G401 (cell line): ENCODE measurements around the gene ZFP82. TPM values are rescaled to one million over a fixed set of nuclear protein-coding genes. Genes with fewer than 3 reads are reported as not detected.

Source experiments
- DNase-seq: peaks from one replicate; pipeline ENCODE4 v3.0.0-alpha.2; 2015; ENCODE audit warnings: low spot score
- in situ Hi-C: cut with HindIII; loops from 2 replicates; pipeline ENCODE4 v1.10.0; 2016; ENCODE audit warnings: low sequenced_read_pairs, mixed read lengths
- total RNA-seq: library from RNA; depleted of rRNA; stranded (reverse); fragments of >200 nt; shearing (Covaris generic); gene quantifications from 2 replicates; pipeline ENCODE4 v1.2.3, GENCODE V29; 2014; rRNA removed

ZFP82 gene
- 3.6 and 4.8 TPM in 2 replicates for total RNA-seq

DNA sequence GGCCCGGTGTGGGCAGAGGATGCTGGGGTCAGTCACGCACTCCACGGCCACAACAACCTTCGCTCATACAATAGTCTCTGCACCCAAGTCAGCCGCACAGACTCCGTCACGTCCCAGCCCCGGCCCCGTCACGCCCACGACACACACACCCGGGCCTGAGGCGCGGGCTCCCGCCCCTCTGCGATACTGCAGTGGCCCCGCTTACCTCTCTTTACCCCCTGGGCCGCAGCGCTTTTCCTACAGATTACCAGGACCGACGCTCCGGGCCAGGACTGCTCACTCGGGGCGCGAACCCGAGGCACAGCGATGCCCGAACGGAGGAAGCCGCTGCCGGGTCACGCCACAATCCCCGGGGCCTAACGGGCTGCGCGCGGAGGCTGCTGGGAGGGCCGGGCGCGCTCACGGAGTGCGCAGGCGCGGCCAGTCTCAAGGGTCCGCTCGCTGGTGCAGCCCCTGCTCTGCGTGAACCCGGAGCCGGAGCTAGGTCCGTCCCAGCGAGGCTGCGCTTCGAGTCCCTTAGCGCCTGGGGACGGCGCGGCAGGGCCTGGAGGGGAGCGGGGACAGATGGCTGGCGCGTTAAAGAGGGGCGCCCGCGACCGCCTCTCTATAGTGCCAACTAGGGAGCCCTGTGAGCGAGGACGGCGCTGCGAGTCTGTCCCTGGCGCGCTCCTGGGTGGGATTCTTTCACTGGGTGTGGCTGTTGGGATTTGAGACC, at the start of gene ZFP82:
Gene ZFP82 (minus strand): TSS at position 358 of the 715 bp plus-strand sequence. CDS start 8,855 bp downstream, outside the sequence.
- in situ Hi-C loops: no loop called here
- DNase-seq: peak; percentile 77

DNA sequence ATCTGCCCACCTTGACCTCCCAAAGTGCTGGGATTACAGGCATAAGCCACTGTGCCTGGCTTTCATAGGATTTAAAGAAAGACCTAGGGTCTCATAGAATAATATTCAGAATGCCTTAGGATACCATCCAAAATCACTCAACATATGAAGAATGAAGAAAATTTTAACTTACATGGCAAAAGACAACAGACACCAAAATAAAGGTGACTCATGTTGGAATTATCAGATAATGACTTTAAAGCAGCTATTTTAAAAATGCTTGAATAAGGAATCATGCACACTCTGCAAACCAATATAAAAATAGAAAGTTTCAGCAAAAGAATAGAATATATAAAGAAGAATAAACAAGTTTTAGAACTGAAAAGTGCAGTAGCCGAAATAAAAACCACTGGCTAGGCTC, 41.6 kb upstream of the ZFP82 start:
- in situ Hi-C loops: no loop called here
- no peak for DNase-seq

DNA sequence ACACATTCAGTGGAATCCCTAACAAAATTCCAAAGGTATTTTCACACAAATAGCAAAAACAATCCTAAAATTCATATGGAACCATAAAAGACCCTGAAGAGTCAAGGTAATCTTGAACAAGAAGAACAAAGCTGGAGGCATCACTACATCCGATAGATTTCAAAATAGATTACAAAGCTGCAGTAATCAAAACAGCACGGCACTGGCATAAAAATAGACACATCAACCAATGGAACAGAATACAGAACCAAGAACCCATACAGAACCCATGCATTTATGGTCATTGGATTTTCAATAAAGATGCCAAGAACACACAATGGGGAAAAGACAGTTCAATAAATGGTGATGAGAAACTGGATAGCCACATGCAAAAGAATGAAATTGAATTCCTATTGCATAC, 38.4 kb upstream of the ZFP82 start:
- no peak for DNase-seq
- in situ Hi-C loops: no loop called here

DNA sequence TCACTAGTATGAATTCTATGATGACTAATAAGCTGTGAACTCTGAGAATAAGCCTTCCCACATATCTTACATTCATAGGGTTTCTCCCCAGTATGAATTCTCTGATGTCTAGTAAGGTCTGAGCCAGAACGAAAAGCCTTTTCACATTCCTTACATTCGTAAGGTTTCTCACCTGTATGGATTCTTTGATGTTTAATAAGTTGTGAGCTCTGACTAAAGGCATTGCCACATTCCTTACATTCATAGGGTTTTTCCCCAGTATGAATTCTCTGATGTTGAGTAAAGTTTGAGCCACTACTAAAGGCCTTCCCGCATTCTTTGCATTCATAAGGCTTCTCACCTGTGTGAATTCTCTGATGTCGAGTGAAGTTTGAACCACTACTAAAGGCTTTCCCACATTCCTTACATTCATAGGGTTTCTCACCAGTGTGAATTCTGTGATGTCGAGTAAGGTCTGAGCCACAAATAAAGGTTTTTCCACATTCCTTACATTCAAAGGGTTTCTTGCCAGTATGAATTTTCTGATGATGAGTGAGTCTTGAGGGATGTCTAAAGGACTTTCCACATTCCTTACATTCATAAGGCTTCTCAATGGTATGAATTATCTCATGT, 30.7 kb upstream of the ZFP82 start:
- no peak for DNase-seq
- in situ Hi-C loops: no loop called here

- in situ Hi-C loops: no loop called here
- no peak for DNase-seq
Observed at GRCh38 chr19:36441339-36441738, 22.9 kb upstream of the ZFP82 start.

GRCh38 chr19:36436531-36436930, 18.1 kb upstream of the ZFP82 start:
- no peak for DNase-seq
- in situ Hi-C loops: no loop called here

- no peak for DNase-seq
- in situ Hi-C loops: no loop called here
Observed at GRCh38 chr19:36423925-36424324, 5.5 kb upstream of the ZFP82 start.

GRCh38 chr19:36421749-36422481, 3.5 kb upstream of the ZFP82 start:
- DNase-seq: peak; percentile 3
- in situ Hi-C loops: no loop called here

- in situ Hi-C loops: no loop called here
- DNase-seq: peak; percentile 41
Observed at GRCh38 chr19:36420961-36421748, 2.7 kb upstream of the ZFP82 start.

- in situ Hi-C loops: no loop called here
- no peak for DNase-seq
Observed at GRCh38 chr19:36417752-36418286, 625 bp downstream of the ZFP82 start.

DNA sequence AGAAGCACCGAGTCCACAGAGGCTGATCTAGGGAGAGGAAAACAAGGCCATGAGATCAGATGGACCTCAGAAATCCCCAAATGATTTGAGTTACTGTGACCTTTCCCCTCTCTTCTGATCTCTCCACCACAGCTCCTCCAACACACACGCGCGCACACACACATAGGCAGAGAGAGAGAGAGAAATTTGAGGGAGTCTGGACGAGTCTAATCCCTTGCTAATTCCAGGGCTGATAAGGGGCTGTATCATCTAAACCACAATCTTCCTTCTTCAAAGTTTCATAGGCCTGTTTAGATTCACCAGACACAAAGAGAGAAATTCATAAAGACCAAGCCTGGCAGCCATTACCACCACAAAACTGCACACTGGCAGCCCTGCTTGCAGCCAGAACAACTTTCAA, 8.6 kb downstream of the ZFP82 start:
- no peak for DNase-seq
- in situ Hi-C loops: no loop called here

DNA sequence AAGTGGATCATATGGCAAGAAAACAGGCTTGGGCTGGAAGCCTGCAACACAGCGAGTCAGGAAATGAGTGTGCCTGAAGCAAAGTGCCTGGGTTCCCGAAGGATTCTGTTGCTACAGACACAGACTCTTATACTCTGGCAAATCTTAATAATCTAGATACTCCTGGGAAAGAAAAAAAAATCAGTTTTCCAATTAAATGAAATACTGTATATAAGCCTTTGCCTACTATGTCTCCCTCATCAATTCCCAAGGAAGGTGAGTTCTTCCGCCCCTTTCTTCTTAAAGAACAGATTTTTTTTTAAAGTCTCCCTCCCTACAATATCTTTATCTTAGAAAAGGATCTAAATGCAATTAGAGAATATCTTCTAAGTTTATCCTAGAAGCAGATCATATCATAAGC, 10.3 kb downstream of the ZFP82 start:
- in situ Hi-C loops: no loop called here
- DNase-seq: no peak

GRCh38 chr19:36404498-36404897, 13.9 kb downstream of the ZFP82 start:
- in situ Hi-C loops: no loop called here
- no peak for DNase-seq

DNA sequence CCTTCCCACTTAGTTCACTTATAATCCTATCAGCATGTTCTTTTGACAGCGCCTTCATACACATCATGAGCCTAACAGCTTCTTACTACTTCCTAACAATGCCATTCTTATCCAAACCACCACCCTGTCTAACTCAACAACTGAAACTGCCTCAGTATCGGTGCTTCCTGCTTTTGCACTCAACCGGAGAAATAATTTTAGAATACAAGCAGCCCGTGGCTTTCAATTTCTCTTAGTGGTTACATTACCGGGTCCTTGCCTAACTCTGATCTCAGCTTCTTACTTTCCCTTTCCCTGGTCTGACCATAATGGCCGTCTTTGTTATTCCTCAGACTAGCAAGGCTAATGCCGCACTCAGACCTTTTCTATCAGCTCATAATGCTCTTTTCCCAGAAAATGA, 17.0 kb downstream of the ZFP82 start:
- no peak for DNase-seq
- in situ Hi-C loops: no loop called here

- no peak for DNase-seq
- in situ Hi-C loops: no loop called here
Observed at GRCh38 chr19:36398571-36398970, 19.9 kb downstream of the ZFP82 start.

GRCh38 chr19:36392916-36393673, 25.3 kb downstream of the ZFP82 start:
- in situ Hi-C loops: no loop called here
- no peak for DNase-seq

- in situ Hi-C loops: no loop called here
- no peak for DNase-seq
Observed at GRCh38 chr19:36379510-36379819, 39.0 kb downstream of the ZFP82 start.

GRCh38 chr19:36378625-36379509, 39.6 kb downstream of the ZFP82 start, which contains the start of gene ZFP14:
Gene ZFP14 (minus strand): TSS chr19:36379201. CDS start chr19:36367892, 11,309 bp downstream.
- in situ Hi-C loops: no loop called here
- peak; percentile 95 for DNase-seq
